Fibroblast of the aortic adventitia (primary cell): Measurements from ENCODE around the gene DGKG. TPM values are rescaled to one million over a fixed set of nuclear protein-coding genes. Genes with fewer than 3 reads are reported as not detected.

Source experiments
- DNase-seq: peaks from one replicate; pipeline ENCODE4 v3.0.0-alpha.2; 2010; ENCODE audit warnings: low read depth
- H3K4me3 ChIP-seq: 2 replicates; pipeline ENCODE4 v1.5.1; 2011; ENCODE audit warnings: low read depth, mild to moderate bottlenecking, control low read depth, low read length, moderate library complexity
- CTCF ChIP-seq: IDR thresholded peaks from 2 replicates; pipeline ENCODE4 v1.5.1; 2011; ENCODE audit warnings: mild to moderate bottlenecking, low read length, control low read depth, inconsistent platforms; ENCODE audit not compliant: insufficient read depth
- total RNA-seq: library from RNA; depleted of rRNA; stranded (reverse); fragments of >200 nt; gene quantifications from 2 replicates; pipeline ENCODE4 v1.2.3, GENCODE V29; 2012; ENCODE audit warnings: low replicate concordance

The DGKG gene
- 0.08 and 0.27 TPM in 2 replicates for total RNA-seq

GRCh38 chr3:186361762-186362536, at the start of gene DGKG:
DGKG (minus strand) TSS chr3:186362234; CDS start chr3:186320459, 41,775 bp downstream.
- no peak for TF ChIP-seq CTCF
- no peak within 1 kb of the TSS for H3K4me3 ChIP-seq
- no peak for DNase-seq

GRCh38 chr3:186411089-186411488, 49.1 kb upstream of the DGKG start:
- no peak for DNase-seq
- H3K4me3 ChIP-seq: no peak overlapping the region
- TF ChIP-seq CTCF: no peak

DNA sequence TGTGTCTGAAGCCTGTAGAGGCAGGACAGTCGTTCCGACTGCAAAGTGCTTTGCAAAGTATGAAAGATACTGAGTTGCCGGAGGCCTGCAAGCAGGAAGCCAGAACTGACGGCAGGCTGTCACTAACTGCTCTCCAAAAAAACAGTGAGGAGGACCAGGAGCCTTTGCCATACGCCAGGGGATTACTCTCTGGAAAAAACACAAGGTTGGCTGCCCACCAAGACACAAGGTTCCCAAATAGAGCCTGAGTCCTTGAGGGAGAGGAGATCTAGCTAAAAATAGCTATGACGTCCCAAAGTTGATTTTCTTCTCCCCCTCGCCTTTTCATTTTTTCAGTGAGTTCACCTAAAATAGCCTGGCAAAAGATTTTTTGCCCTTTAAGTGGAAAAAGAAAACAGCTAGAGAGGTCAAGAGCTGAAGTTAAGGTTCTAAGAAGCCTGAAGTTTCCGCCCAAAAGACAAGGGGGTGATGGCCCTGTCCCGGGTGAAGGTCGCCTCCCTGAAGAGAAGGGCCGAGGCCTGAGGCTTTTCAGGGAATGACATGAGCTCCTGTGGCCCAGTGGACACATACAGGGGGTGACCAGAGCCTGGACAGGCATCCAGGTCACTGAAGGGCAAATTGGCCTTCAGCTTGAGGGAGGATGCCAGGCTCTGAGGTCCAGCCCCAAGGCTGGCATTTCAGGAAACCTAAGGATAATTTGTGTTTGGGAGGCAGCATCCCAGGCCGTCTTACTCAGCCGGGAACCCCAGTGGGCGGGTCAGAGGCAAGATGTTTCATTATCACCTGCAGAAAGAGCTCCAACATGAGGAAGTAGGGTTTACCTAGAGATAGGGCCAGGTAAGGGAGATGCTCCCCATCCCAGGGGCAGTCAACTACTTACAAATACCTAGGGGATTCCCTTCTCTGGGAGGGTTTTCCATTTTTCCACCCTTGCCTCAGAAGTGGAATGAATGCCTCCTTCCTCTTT, 44.9 kb upstream of the DGKG start:
- DNase-seq: no peak
- H3K4me3 ChIP-seq: no peak overlapping the region
- no peak for TF ChIP-seq CTCF

DNA sequence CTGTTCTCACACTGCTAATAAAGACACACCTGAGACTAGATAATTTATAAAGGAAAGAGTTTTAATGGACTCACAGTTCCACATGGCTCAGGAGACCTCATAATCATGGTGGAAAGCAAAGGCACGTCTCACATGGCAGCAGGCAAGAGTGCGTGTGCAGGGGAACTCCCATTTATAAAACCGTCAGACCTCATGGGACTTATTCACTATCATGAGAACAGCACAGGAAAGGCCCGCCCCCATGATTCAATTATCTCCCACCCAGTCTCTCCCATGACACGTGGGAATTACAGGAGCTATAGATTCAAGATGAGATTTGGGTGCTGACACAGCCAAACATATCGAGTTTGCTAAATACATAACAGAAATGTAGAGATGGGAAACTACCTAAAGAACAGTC, 39.5 kb upstream of the DGKG start:
- DNase-seq: no peak
- no peak overlapping the region for H3K4me3 ChIP-seq
- no peak for TF ChIP-seq CTCF

DNA sequence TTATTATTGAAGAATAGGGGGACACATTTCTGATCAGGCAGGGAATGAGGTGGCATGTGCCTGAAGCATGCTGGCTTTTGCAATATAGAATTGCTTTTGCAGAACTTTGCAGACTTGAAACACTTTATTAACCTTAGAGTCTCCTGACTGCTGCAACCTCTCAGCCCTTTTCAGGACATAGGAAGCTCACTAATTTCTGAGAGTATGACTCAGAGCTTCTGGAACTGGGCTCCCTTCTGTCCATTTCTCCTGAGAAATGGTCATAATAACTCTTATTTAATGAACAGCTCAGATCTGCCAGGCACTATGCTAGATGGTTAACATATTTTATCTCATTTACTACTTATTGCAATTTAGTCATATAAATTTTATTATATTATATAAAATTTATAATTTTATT, 38.6 kb upstream of the DGKG start:
- no peak for TF ChIP-seq CTCF
- H3K4me3 ChIP-seq: no peak overlapping the region
- no peak for DNase-seq

GRCh38 chr3:186400026-186400425, 38.0 kb upstream of the DGKG start:
- H3K4me3 ChIP-seq: no peak overlapping the region
- no peak for DNase-seq
- no peak for TF ChIP-seq CTCF
